Stomach (tissue), 4 donors: ENCODE data around the gene CMIP.

ENCODE experiments used
- CTCF ChIP-seq, 7 experiments: fragments of 450-650 bp in 4 of 7; fragments of 200-600 bp in 3 of 7; sonication (generic) in 3 of 7; IDR thresholded peaks; one replicate each; pipeline ENCODE4 v1.5.1; 2016 to 2019; ENCODE audit warnings: antibody characterized with exemption in 7 of 7, control low read depth in 2 of 7, mild to moderate bottlenecking in 1 of 7
- POLR2A ChIP-seq, 4 donors: fragments of 450-650 bp; IDR thresholded peaks; one replicate each; pipeline ENCODE4 v1.6.1; 2016; ENCODE audit warnings: antibody characterized with exemption in 4 of 4, control low read depth in 2 of 4, mild to moderate bottlenecking in 1 of 4, moderate library complexity in 1 of 4

GRCh38 chr16:81535679-81536360 is 91.2 kb downstream of the CMIP start:
- no peak for TF ChIP-seq CTCF (IDR thresholded peaks at IDR 0.05)
- TF ChIP-seq POLR2A (IDR thresholded peaks at IDR 0.05), result no peak
